Measurements from ENCODE around the gene FSTL4.

DNA sequence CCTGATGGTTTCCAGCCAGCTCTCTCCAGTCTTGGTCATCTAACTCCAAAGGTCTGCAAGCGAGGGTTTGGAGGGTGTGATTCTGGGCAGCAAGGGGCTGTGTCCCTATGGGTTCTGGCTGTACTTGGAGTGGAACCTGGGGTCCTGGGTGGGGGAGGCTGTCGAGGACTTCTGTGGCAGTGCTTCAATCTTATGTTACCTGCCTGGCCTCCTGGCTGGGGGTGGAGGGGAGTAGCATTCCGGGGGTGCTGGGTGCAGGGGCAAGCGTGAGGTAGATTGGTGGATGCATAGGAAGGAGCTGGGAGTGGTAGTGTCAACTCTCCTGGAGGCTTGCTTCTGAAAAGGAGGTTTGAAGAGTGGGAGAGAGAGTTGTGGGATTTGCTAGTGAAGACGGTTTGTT, 417.1 kb downstream of the FSTL4 start:
- TF ChIP-seq POLR2AphosphoS5 (IDR thresholded peaks at IDR 0.05) (no peak), POLR2A (IDR thresholded peaks at IDR 0.05) (no peak)
- TF ChIP-seq, protein P1, sequence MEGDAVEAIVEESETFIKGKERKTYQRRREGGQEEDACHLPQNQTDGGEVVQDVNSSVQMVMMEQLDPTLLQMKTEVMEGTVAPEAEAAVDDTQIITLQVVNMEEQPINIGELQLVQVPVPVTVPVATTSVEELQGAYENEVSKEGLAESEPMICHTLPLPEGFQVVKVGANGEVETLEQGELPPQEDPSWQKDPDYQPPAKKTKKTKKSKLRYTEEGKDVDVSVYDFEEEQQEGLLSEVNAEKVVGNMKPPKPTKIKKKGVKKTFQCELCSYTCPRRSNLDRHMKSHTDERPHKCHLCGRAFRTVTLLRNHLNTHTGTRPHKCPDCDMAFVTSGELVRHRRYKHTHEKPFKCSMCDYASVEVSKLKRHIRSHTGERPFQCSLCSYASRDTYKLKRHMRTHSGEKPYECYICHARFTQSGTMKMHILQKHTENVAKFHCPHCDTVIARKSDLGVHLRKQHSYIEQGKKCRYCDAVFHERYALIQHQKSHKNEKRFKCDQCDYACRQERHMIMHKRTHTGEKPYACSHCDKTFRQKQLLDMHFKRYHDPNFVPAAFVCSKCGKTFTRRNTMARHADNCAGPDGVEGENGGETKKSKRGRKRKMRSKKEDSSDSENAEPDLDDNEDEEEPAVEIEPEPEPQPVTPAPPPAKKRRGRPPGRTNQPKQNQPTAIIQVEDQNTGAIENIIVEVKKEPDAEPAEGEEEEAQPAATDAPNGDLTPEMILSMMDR (IDR thresholded peaks at IDR 0.05) = no peak

All from transverse colon (tissue), 4 donors.